Measurements from ENCODE around the gene ZNF672.

Gene ZNF672

DNA sequence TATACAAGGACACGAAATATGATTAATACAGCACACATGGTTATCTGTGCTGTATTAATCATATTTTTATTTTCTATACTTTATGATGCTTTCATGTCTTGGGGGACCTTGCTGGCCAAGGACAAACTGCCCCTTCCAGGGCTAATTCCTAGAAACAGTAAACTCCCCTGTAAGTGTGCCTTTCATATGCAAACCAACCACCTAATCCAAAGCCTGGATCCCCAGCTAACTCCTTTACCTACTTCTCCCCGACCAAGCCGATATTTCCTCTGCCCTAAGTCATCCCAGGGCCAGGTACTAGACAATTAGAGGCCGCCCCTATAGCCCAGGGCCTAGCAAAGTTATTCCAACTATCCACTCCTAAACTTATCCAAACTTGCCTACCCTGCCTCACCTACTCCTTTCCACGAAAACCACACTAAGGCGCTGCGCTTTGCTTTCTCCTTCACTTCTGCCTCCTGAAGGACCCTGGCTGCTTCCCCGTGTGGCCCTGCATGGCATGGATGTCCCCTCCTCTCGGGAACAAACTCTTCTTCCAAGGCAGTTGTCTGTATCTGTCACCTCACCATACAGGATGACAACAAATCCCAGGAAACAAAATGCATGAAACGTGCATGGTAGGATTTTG, 22.5 kb upstream of the ZNF672 start:
- peaks cover 0 to 55% (median 2%) of the 10 kb centered on the region in 11 experiments; a peak in 10 of 22 replicates for H4K20me1 ChIP-seq
- H3K4me3 ChIP-seq: no peak overlapping the region
- no peak for TF ChIP-seq Cebpa-rat (IDR thresholded peaks at IDR 0.05)
- H3K27me3 ChIP-seq: no peaks in the 10 kb centered on the region
- H3K4me1 ChIP-seq: peaks cover 51 to 97% (median 81%) of the 10 kb centered on the region in 10 experiments
- peak overlapping the region in 9 of 11 experiments; percentile 27 to 94 (median 84); a peak in 15 of 22 replicates for H3K27ac ChIP-seq
- peaks cover 0 to 8% (median 0%) of the 10 kb centered on the region in 11 experiments; a peak in 1 of 22 replicates for H3K9me3 ChIP-seq (replicated peaks in 1 of 11)
- H3K9ac ChIP-seq: peak overlapping the region in 6 of 11 experiments; percentile 5 to 78 (median 69); a peak in 5 of 22 replicates
- H3K4me2 ChIP-seq: peak overlapping the region in 6 of 11 experiments; percentile 10 to 90 (median 84); a peak in 10 of 22 replicates
- peaks cover 79 to 94% (median 86%) of the 10 kb centered on the region in 11 experiments for H3K36me3 ChIP-seq

- Histone ChIP-seq H3K27me3 (no peaks in the 10 kb centered on the region), H3K4me1 (peaks cover 51 to 97% (median 81%) of the 10 kb centered on the region in 10 experiments), H3K9me3 (replicated peaks in 1 of 11) (peaks cover 0 to 8% (median 0%) of the 10 kb centered on the region in 11 experiments; a peak in 1 of 22 replicates), H3K4me2 (peak overlapping the region in 10 of 11 experiments; percentile 51 to 90 (median 82); a peak in 19 of 22 replicates), H3K27ac (peak overlapping the region in 10 of 11 experiments; percentile 50 to 94 (median 82); a peak in 21 of 22 replicates), H3K9ac (peak overlapping the region in 10 of 11 experiments; percentile 21 to 78 (median 68); a peak in 18 of 22 replicates), H4K20me1 (peaks cover 0 to 55% (median 9%) of the 10 kb centered on the region in 11 experiments; a peak in 13 of 22 replicates), H3K4me3 (peak overlapping the region in 2 of 10 experiments; percentile 17 to 45; a peak in 4 of 20 replicates), H3K36me3 (peaks cover 84 to 99% (median 91%) of the 10 kb centered on the region in 11 experiments)
- TF ChIP-seq Cebpa-rat (IDR thresholded peaks at IDR 0.05): no peak
Measured at GRCh38 chr1:248816042-248816851, 21.8 kb upstream of the ZNF672 start.

DNA sequence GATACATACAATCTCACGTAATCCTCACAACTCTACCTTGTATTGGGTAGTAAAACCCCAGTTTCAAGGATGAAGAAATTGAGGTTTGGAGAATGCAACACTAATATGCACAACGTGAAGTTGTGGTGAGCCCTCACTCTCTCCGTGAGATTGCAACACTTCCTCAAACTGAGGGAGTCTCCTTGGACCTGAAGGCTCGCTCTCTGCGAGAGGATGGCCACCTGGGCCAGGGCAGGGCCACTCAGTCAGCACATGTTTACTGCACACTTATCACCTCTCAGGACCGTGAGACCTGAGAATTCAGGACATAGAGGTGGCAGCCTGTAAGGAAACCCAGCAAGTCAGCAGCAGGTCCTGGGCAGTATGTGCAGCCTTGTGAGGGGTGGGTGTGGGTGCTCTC, 21.0 kb upstream of the ZNF672 start:
- peaks cover 51 to 97% (median 81%) of the 10 kb centered on the region in 10 experiments for H3K4me1 ChIP-seq
- peak overlapping the region in 10 of 11 experiments; percentile 21 to 78 (median 68); a peak in 15 of 22 replicates for H3K9ac ChIP-seq
- H3K4me3 ChIP-seq: peak overlapping the region in 2 of 10 experiments; percentile 17 to 45; a peak in 2 of 20 replicates
- H3K36me3 ChIP-seq: peaks cover 84 to 99% (median 91%) of the 10 kb centered on the region in 11 experiments
- H4K20me1 ChIP-seq: peaks cover 0 to 63% (median 16%) of the 10 kb centered on the region in 11 experiments; a peak in 14 of 22 replicates
- peak overlapping the region in 10 of 11 experiments; percentile 51 to 90 (median 82); a peak in 20 of 22 replicates for H3K4me2 ChIP-seq
- H3K9me3 ChIP-seq (replicated peaks in 1 of 11): peaks cover 0 to 8% (median 0%) of the 10 kb centered on the region in 11 experiments; a peak in 1 of 22 replicates
- peak in 10 of 11 experiments; percentile 20 to 95 (median 90); a peak in 18 of 22 replicates for TF ChIP-seq Cebpa-rat (IDR thresholded peaks at IDR 0.05)
- H3K27ac ChIP-seq: peak overlapping the region in 10 of 11 experiments; percentile 11 to 94 (median 82); a peak in 19 of 22 replicates
- H3K27me3 ChIP-seq: no peaks in the 10 kb centered on the region

DNA sequence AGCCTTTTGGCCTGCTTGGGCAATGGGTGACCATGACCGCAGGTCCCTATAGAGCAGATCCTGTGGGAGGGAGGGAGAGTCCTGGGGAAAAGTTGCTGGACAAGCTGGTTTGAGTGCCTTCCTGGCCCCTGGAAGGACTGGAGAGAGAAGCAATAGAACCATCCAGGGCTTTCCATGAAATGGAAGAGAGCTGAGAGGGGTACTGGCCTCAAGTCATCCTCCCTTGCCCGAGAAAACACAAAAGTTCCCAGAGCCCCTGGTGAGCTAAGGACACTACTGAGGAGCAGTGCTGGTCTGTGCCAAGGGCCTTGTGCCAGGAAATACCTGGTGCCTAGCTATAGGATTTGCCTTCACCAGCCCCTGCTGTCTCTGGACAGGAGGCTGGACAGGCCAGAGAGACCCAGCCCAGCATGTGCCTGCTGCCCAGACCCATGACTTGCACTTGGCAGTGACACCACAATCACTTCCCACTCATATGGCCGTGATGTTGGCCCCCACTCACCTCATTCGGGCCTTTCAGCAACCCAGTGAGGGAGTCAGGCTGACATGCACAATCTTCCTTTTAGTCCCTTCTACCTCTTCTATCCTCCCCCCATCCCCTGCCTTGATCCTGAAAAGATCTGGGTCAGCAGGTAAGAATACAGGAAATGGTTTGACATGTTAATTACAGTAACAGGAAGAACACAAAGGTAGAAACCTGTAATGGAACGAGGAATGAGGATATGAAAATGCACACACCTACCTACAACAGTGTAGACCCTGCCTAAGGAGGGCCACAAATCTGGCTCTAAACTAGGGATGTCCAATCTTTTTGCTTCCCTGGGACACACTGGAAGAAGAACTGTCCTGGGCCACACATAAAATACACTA, 19.3 kb upstream of the ZNF672 start:
- Histone ChIP-seq H3K36me3 (peaks cover 80 to 99% (median 90%) of the 10 kb centered on the region in 11 experiments), H3K4me1 (peaks cover 61 to 97% (median 84%) of the 10 kb centered on the region in 10 experiments), H3K4me2 (peak overlapping the region in 7 of 11 experiments; percentile 11 to 90 (median 82); a peak in 14 of 22 replicates), H3K27ac (peak overlapping the region in 9 of 11 experiments; percentile 18 to 94 (median 84); a peak in 16 of 22 replicates), H3K9ac (peak overlapping the region in 4 of 11 experiments; percentile 19 to 78 (median 48); a peak in 4 of 22 replicates), H3K4me3 (no peak overlapping the region), H4K20me1 (peaks cover 0 to 79% (median 33%) of the 10 kb centered on the region in 11 experiments; a peak in 15 of 22 replicates), H3K27me3 (no peaks in the 10 kb centered on the region), H3K9me3 (replicated peaks in 1 of 11) (peaks cover 0 to 8% (median 0%) of the 10 kb centered on the region in 11 experiments; a peak in 1 of 22 replicates)
- no peak for TF ChIP-seq Cebpa-rat (IDR thresholded peaks at IDR 0.05)

DNA sequence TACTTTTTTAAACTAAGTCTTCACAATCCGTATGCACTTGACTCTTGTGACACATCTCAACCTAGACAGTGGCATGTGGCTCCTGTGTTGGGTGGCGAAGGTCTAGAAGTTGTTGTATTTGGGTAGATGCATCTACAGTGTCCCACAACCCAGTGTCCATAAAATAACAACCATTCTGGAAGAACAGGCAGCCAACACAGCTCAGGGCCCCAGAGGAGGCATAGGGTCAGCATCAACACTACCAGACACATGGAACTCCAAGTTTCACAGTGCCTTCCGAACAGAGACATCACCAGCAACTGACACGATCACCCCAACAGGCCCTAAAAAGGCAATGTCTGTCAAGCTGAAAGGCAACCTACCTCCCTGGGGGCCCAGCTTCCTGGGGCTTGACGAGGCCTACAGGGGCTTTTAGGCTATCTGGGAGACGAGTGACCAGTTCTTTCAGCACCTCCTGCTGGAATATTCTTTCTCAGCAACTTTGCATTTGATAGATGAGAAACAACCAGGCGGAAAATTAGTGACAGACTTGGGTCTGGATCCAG, 17.9 kb upstream of the ZNF672 start:
- peaks cover 0 to 86% (median 37%) of the 10 kb centered on the region in 11 experiments; a peak in 15 of 22 replicates for H4K20me1 ChIP-seq
- H3K27me3 ChIP-seq: no peaks in the 10 kb centered on the region
- peaks cover 74 to 100% (median 96%) of the 10 kb centered on the region in 10 experiments for H3K4me1 ChIP-seq
- H3K9me3 ChIP-seq (replicated peaks in 1 of 11): no peaks in the 10 kb centered on the region
- peak overlapping the region; percentile 64 to 100 (median 99) for H3K4me2 ChIP-seq
- H3K27ac ChIP-seq: peak overlapping the region in 7 of 11 experiments; percentile 8 to 99 (median 48); a peak in 10 of 22 replicates
- no peak overlapping the region for H3K4me3 ChIP-seq
- no peak for TF ChIP-seq Cebpa-rat (IDR thresholded peaks at IDR 0.05)
- peaks cover 76 to 98% (median 88%) of the 10 kb centered on the region in 11 experiments for H3K36me3 ChIP-seq
- H3K9ac ChIP-seq: peak overlapping the region in 5 of 11 experiments; percentile 1 to 30 (median 15); a peak in 3 of 22 replicates

- H3K36me3 ChIP-seq: peaks cover 67 to 88% (median 78%) of the 10 kb centered on the region in 11 experiments
- no peak for TF ChIP-seq Cebpa-rat (IDR thresholded peaks at IDR 0.05)
- no peaks in the 10 kb centered on the region for H3K9me3 ChIP-seq (replicated peaks in 1 of 11)
- peaks cover 0 to 83% (median 37%) of the 10 kb centered on the region in 11 experiments; a peak in 15 of 22 replicates for H4K20me1 ChIP-seq
- H3K4me1 ChIP-seq: peaks cover 77 to 91% (median 89%) of the 10 kb centered on the region in 10 experiments
- H3K27ac ChIP-seq: peak overlapping the region in 7 of 11 experiments; percentile 8 to 99 (median 48); a peak in 11 of 22 replicates
- no peaks in the 10 kb centered on the region for H3K27me3 ChIP-seq
- peak overlapping the region in 2 of 11 experiments; percentile 15 to 19; a peak in 1 of 22 replicates for H3K9ac ChIP-seq
- no peak overlapping the region for H3K4me3 ChIP-seq
- H3K4me2 ChIP-seq: peak overlapping the region; percentile 64 to 100 (median 99)
Measured at GRCh38 chr1:248821101-248821500, 16.9 kb upstream of the ZNF672 start.

DNA sequence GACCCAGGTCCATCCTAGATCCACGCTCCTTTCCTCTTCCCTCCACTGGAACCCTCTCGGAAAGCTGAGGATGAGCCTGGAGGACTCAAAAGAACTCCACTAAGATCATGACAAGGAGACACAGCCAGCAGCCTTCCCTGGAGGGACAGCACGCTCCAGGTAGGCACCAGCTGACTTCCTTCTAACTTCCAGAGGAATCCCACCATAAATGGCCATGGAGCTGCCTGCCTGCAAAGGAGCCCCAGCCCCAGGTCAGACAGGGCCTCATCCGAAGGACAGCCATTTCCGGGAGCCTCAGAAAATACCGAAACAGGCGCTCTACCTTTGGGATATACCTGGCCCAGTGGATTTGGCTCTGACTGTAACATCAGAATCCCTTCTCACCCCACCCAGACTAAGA, 16.4 kb upstream of the ZNF672 start:
- Histone ChIP-seq H3K4me2 (peak overlapping the region; percentile 64 to 100 (median 99)), H3K9ac (peak overlapping the region in 4 of 11 experiments; percentile 5 to 35 (median 18); a peak in 3 of 22 replicates), H4K20me1 (peaks cover 0 to 79% (median 37%) of the 10 kb centered on the region in 11 experiments; a peak in 15 of 22 replicates), H3K4me3 (peak overlapping the region in 2 of 10 experiments; percentile 29 to 88; a peak in 2 of 20 replicates), H3K27ac (peak overlapping the region in 5 of 11 experiments; percentile 48 to 99 (median 58); a peak in 10 of 22 replicates), H3K27me3 (no peaks in the 10 kb centered on the region), H3K9me3 (replicated peaks in 1 of 11) (no peaks in the 10 kb centered on the region), H3K36me3 (peaks cover 61 to 82% (median 72%) of the 10 kb centered on the region in 11 experiments), H3K4me1 (peaks cover 72 to 86% (median 84%) of the 10 kb centered on the region in 10 experiments)
- TF ChIP-seq Cebpa-rat (IDR thresholded peaks at IDR 0.05): no peak
